ENCODE results near the gene HLA-DMB. TPM values are rescaled to one million over a fixed set of nuclear protein-coding genes. Genes with fewer than 3 reads are reported as not detected.

Gene HLA-DMB
- total RNA-seq, 1 experiment from 2014 or later = 0.34 TPM

GRCh38 chr6:32932132-32932868 is 8.5 kb downstream of the HLA-DMB start:
- CTCF ChIA-PET = interaction anchor here (0.6 to 3.6 kb wide), 3 partner anchors 44 to 241 kb away, joined by 3 to 61 read pairs (median 3); no protein-coding TSS in a partner anchor
- no peak for DNase-seq (ENCODE audit: low spot score)
- intact Hi-C loops (cut with micrococcal nuclease; ENCODE audit: unreplicated experiment) = no loop called here

GRCh38 chr6:32931211-32931610 is 9.6 kb downstream of the HLA-DMB start:
- no peaks in the 10 kb centered on the region for H3K9me3 ChIP-seq (ENCODE audit: low read depth, low read length, poor library complexity, severe bottlenecking)
- DNase-seq (ENCODE audit: low spot score) = no peak
- no peaks in the 10 kb centered on the region for H3K36me3 ChIP-seq (ENCODE audit: insufficient read depth, low read length, poor library complexity, severe bottlenecking)
- ChIA-PET CTCF (no interaction called here), POLR2A (ENCODE audit: low non-redundant PET) (no interaction called here)
- H3K27ac ChIP-seq (ENCODE audit: low read depth, low read length, poor library complexity, severe bottlenecking) = no peak overlapping the region
- H3K27me3 ChIP-seq (replicated peaks; ENCODE audit: insufficient read depth, low read depth, low read length, poor library complexity) = peaks cover 21% of the 10 kb centered on the region
- H3K4me1 ChIP-seq (ENCODE audit: insufficient read depth, low read length, poor library complexity, severe bottlenecking) = no peaks in the 10 kb centered on the region
- no TSS peak for BruUV-seq (replicated peaks)
- no peak overlapping the region for H3K4me3 ChIP-seq (ENCODE audit: low read depth, low read length, poor library complexity, severe bottlenecking)
- TF ChIP-seq CTCF (conservative IDR thresholded peaks at IDR 0.05; ENCODE audit: low read depth, low read length) (no peak), EZH2 (IDR thresholded peaks at IDR 0.05; ENCODE audit: borderline replicate concordance, low read depth, low read length, poor library complexity, severe bottlenecking) (no peak)
- intact Hi-C loops (cut with micrococcal nuclease; ENCODE audit: unreplicated experiment) = no loop called here

More at GRCh38 chr6:32932132-32932868, 8.5 kb downstream of the HLA-DMB start:
- no peak overlapping the region for H3K27ac ChIP-seq (ENCODE audit: low read depth, low read length, poor library complexity, severe bottlenecking)
- H3K36me3 ChIP-seq (ENCODE audit: insufficient read depth, low read length, poor library complexity, severe bottlenecking) = no peaks in the 10 kb centered on the region
- no TSS peak for BruUV-seq (replicated peaks)
- H3K27me3 ChIP-seq (replicated peaks; ENCODE audit: insufficient read depth, low read depth, low read length, poor library complexity) = peaks cover 21% of the 10 kb centered on the region
- POLR2A ChIA-PET (ENCODE audit: low non-redundant PET) = no interaction called here
- no peaks in the 10 kb centered on the region for H3K9me3 ChIP-seq (ENCODE audit: low read depth, low read length, poor library complexity, severe bottlenecking)
- H3K4me3 ChIP-seq (ENCODE audit: low read depth, low read length, poor library complexity, severe bottlenecking) = no peak overlapping the region
- TF ChIP-seq CTCF (conservative IDR thresholded peaks at IDR 0.05; ENCODE audit: low read depth, low read length) (no peak), EZH2 (IDR thresholded peaks at IDR 0.05; ENCODE audit: borderline replicate concordance, low read depth, low read length, poor library complexity, severe bottlenecking) (no peak)
- no peaks in the 10 kb centered on the region for H3K4me1 ChIP-seq (ENCODE audit: insufficient read depth, low read length, poor library complexity, severe bottlenecking)

- H3K36me3 ChIP-seq (ENCODE audit: insufficient read depth, low read length, poor library complexity, severe bottlenecking) = no peaks in the 10 kb centered on the region
- TF ChIP-seq EZH2 (IDR thresholded peaks at IDR 0.05; ENCODE audit: borderline replicate concordance, low read depth, low read length, poor library complexity, severe bottlenecking) = no peak
- no peak for TF ChIP-seq CTCF (conservative IDR thresholded peaks at IDR 0.05; ENCODE audit: low read depth, low read length)
- intact Hi-C loops (cut with micrococcal nuclease; ENCODE audit: unreplicated experiment) = no loop called here
- H3K4me3 ChIP-seq (ENCODE audit: low read depth, low read length, poor library complexity, severe bottlenecking) = no peak overlapping the region
- peaks cover 26% of the 10 kb centered on the region for H3K27me3 ChIP-seq (replicated peaks; ENCODE audit: insufficient read depth, low read depth, low read length, poor library complexity)
- POLR2A ChIA-PET (ENCODE audit: low non-redundant PET) = no interaction called here
- DNase-seq (ENCODE audit: low spot score) = no peak
- BruUV-seq (replicated peaks) = no TSS peak
- CTCF ChIA-PET = no interaction called here
- H3K27ac ChIP-seq (ENCODE audit: low read depth, low read length, poor library complexity, severe bottlenecking) = no peak overlapping the region
- no peaks in the 10 kb centered on the region for H3K4me1 ChIP-seq (ENCODE audit: insufficient read depth, low read length, poor library complexity, severe bottlenecking)
- no peaks in the 10 kb centered on the region for H3K9me3 ChIP-seq (ENCODE audit: low read depth, low read length, poor library complexity, severe bottlenecking)
These were observed 18.7 kb downstream of the HLA-DMB start for GRCh38 chr6:32922083-32922482.
